ENCODE data around the gene IL6. TPM values are rescaled to one million over a fixed set of nuclear protein-coding genes. Genes with fewer than 3 reads are reported as not detected.

IL6 gene
- total RNA-seq, 1 experiment from 2014 or later: 0.52 TPM

GRCh38 chr7:22743014-22743413, 16.0 kb downstream of the IL6 start:
- H3K4me1 Mint-ChIP-seq: no peaks in the 10 kb centered on the region
- DNase-seq (ENCODE audit: low spot score) (no peak), ATAC-seq (no peak)
- CTCF ChIA-PET: no interaction called here
- H3K27ac Mint-ChIP-seq: no peak overlapping the region
- H3K9me3 Mint-ChIP-seq: peaks cover 13% of the 10 kb centered on the region
- TF ChIP-seq E2F5 (CRISPR knock-in tag; IDR thresholded peaks at IDR 0.05) (no peak), OVOL2 (CRISPR knock-in tag; IDR thresholded peaks at IDR 0.05; ENCODE audit: borderline replicate concordance) (no peak), CBFB (CRISPR knock-in tag; IDR thresholded peaks at IDR 0.05; ENCODE audit: low read depth) (no peak), NFATC4 (CRISPR knock-in tag; IDR thresholded peaks at IDR 0.05) (no peak), ATF6 (CRISPR knock-in tag; IDR thresholded peaks at IDR 0.05) (no peak), JUN (CRISPR knock-in tag; IDR thresholded peaks at IDR 0.05) (no peak), TEAD4 (CRISPR knock-in tag; IDR thresholded peaks at IDR 0.05) (no peak), NR1H2 (CRISPR knock-in tag; IDR thresholded peaks at IDR 0.05) (no peak), ESRRA (CRISPR knock-in tag; IDR thresholded peaks at IDR 0.05; ENCODE audit: borderline replicate concordance) (no peak), ZBTB21 (CRISPR knock-in tag; IDR thresholded peaks at IDR 0.05; ENCODE audit: borderline replicate concordance) (no peak), CREM (CRISPR knock-in tag; IDR thresholded peaks at IDR 0.05) (no peak), RELA (CRISPR knock-in tag; IDR thresholded peaks at IDR 0.05; ENCODE audit: borderline replicate concordance) (no peak), ZNF121 (CRISPR knock-in tag; IDR thresholded peaks at IDR 0.05) (no peak), ETV6 (CRISPR knock-in tag; IDR thresholded peaks at IDR 0.05) (no peak), ZNF423 (CRISPR knock-in tag; IDR thresholded peaks at IDR 0.05) (no peak)
- TF ChIP-seq, protein P1, sequence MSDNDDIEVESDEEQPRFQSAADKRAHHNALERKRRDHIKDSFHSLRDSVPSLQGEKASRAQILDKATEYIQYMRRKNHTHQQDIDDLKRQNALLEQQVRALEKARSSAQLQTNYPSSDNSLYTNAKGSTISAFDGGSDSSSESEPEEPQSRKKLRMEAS (CRISPR knock-in tag; IDR thresholded peaks at IDR 0.05): no peak
- TF ChIP-seq, protein P2, sequence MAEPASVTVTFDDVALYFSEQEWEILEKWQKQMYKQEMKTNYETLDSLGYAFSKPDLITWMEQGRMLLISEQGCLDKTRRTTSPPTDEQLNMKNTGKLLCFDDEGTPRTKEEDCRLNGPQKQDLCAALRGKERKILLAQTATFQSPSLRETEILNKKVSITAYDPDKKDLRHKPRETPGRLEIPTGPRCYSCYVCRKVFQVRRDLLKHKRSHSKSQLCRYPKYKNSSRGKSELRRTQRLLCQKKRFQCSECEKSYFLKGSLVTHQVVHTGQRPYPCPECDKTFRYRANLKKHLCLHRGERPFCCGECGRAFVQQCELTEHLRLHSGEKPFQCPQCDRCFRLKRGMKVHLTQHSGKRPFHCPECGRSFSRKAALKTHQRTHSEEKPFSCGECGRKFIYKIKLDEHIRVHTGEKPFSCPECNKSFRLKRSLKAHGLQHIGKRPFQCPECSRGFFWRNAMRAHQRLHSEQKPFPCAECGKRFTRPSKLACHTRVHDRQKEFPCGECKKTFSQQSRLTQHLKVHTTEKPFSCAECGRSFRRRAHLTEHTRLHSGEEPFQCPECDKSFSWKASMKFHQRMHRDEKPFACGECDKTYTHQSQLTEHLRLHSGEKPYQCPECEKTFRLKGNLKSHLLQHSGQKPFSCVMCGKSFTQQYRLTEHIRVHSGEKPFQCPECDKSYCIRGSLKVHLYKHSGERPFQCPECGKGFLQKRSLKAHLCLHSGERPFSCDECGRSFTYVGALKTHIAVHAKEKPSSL (CRISPR knock-in tag; conservative IDR thresholded peaks at IDR 0.05): no peak
- TF ChIP-seq, protein P3, sequence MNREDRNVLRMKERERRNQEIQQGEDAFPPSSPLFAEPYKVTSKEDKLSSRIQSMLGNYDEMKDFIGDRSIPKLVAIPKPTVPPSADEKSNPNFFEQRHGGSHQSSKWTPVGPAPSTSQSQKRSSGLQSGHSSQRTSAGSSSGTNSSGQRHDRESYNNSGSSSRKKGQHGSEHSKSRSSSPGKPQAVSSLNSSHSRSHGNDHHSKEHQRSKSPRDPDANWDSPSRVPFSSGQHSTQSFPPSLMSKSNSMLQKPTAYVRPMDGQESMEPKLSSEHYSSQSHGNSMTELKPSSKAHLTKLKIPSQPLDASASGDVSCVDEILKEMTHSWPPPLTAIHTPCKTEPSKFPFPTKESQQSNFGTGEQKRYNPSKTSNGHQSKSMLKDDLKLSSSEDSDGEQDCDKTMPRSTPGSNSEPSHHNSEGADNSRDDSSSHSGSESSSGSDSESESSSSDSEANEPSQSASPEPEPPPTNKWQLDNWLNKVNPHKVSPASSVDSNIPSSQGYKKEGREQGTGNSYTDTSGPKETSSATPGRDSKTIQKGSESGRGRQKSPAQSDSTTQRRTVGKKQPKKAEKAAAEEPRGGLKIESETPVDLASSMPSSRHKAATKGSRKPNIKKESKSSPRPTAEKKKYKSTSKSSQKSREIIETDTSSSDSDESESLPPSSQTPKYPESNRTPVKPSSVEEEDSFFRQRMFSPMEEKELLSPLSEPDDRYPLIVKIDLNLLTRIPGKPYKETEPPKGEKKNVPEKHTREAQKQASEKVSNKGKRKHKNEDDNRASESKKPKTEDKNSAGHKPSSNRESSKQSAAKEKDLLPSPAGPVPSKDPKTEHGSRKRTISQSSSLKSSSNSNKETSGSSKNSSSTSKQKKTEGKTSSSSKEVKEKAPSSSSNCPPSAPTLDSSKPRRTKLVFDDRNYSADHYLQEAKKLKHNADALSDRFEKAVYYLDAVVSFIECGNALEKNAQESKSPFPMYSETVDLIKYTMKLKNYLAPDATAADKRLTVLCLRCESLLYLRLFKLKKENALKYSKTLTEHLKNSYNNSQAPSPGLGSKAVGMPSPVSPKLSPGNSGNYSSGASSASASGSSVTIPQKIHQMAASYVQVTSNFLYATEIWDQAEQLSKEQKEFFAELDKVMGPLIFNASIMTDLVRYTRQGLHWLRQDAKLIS (CRISPR knock-in tag; IDR thresholded peaks at IDR 0.05; ENCODE audit: borderline replicate concordance): no peak
- TF ChIP-seq, protein P4, sequence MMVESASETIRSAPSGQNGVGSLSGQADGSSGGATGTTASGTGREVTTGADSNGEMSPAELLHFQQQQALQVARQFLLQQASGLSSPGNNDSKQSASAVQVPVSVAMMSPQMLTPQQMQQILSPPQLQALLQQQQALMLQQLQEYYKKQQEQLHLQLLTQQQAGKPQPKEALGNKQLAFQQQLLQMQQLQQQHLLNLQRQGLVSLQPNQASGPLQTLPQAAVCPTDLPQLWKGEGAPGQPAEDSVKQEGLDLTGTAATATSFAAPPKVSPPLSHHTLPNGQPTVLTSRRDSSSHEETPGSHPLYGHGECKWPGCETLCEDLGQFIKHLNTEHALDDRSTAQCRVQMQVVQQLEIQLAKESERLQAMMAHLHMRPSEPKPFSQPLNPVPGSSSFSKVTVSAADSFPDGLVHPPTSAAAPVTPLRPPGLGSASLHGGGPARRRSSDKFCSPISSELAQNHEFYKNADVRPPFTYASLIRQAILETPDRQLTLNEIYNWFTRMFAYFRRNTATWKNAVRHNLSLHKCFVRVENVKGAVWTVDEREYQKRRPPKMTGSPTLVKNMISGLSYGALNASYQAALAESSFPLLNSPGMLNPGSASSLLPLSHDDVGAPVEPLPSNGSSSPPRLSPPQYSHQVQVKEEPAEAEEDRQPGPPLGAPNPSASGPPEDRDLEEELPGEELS (CRISPR knock-in tag; IDR thresholded peaks at IDR 0.05): no peak
- no peak overlapping the region for H3K4me3 Mint-ChIP-seq
- 0 out of 2 replicates have a peak, but pooled peaks cover 2% of the 10 kb centered on the region for H3K36me3 Mint-ChIP-seq
- H3K27me3 Mint-ChIP-seq (ENCODE audit: low read depth): no peaks in the 10 kb centered on the region
- POLR2A ChIA-PET: no interaction called here

Data from WTC11 (cell line).